ENCODE data around the gene HNMT.
"Not testable (repeated sequence)": the region's sequence is repeated elsewhere in the genome, so short reads cannot be mapped to it uniquely, and the experiment has no call there.

Gene HNMT

DNA sequence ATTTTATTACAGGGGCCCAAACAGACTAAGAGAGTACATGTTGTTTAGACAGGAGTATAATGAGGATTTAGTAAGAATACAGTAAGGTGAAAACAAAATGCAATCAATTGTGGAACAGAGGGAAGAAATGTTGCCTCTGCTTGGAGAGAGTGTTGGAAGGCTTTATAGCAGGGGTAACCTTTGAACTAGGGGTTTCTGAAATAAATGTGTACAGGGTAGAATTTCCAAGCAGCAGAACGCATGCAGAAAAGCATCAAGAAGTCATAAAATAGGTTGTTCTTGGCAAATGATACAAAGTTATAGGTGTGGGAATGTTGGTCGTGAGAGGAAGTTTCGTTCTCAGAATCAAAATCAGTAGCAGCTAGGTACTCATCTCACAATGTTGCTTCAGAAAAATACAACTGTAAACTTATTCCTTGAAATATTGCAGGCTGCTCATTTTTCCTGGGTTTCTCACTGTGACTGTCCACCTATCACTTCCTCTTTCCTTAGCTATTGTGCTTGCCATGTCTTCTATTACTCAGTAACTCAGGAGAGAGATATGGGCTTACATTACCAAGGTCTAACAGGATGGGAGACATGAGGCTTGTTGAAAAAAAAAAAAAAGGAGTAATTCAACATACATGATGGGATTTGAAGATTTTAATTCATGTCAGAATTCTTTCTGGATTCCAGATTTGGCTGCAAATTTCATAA, 17.1 kb upstream of the HNMT start:
- DNase-seq = no peak

DNA sequence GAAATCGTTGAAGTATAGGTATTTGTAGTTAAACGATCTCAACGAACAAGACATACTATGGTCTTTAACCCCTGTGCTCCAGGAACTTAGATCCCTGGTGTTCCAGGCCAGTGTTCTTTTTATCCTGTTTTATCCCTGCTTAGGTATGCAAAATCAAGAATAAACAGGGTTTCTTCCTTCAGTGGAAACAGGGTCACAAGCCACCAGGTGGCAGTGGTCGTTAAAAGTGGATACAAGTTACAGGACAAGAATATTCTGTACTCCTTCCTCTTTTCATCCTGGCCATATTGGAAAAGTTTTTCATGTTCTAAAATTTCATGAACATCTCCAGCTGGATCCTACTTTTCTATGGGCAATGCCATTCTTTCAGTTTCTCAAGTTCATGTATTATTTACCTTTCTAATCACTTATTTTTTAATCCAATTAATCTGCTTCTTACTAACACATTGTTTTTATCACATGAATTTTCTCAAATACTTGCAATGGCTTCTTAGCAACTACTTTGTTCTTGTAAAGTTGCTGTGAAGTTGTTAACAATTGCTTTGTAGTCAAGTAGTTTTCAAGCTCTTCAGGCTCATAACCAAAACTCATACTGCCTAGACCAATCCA, 16.4 kb upstream of the HNMT start:
- peak; percentile 66 for DNase-seq

DNA sequence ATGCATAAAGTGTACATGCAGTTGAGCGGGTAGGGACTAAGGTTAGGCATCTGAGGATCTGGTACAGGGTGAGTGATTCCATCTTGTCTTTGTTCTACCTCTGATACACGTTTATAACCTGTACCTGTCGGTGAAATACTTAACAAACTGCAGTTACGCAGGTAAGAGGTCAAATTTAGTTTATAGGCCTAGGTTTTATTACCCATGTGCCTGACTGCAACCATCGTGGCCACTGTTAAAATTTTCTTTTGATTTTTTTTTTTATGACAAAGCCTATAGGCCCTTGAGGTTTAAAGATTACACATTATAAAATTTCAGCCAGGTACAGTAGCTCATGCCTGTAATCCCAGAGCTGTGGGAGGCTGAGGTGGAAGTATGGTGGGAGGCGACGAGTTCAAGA, 15.4 kb upstream of the HNMT start:
- no peak for DNase-seq

DNA sequence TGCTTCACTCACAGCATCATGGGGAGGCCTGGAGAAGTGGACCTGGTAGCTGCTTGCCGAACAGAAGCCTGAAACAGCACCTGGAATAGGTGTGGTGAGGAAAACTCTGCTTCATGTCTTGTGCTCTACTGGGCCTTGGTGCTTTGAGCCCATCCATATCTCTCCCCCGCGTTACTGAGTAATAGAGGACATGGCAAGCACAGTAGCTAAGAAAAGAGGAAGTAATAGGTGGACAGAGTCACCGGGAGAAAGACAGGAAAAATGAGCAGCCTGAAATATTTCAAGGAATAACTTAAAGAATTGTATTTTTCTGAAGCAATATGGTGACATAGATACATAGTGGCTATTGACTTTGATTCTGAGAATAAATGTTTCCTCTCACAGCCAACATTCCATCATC, 14.0 kb upstream of the HNMT start:
- DNase-seq = no peak

DNA sequence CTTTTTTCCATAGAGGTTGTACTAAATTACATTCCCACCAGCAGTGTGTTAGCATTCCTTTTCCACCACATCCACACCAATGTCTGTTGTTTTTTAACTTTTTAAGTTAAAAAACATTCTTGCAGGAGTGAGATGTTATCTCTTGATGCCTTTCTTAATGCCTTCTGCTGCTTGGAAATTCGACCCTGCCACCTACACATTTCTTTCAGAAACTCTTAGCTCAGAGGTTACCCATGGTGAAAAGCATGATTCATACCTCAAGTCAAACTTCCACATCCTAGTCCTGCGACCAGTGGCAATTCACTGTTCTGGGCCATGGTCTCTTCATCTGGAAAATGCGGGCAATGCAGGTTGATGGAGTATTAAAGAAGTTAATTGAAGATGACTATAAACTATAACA, 12.7 kb upstream of the HNMT start:
- no peak for DNase-seq

DNA sequence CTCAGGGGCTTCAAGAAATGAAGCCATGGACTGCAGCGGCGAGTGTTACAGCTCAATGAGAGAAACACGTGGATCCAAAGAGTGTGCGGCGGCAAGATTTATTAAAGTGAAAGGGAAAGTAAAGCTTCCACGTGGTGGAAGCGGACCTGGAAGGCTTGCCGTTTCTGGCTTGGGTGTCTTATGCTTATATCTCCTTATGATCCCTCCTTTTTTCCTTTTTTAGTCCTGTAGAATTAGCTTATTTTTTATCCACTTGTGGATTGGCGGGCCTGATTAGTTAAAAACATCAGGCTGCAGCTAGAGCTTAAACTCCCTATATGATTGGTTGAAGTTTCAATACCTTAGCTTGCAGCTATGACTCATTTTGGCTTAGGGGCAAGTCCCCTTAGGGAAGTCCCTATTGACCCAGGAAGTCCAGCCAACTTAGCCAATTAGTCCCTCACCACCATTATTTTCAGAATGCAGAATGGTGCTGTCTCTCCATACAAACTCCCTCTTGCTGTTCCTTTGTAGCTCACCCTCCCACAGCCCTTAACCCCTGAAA, 11.6 kb upstream of the HNMT start:
- no peak for DNase-seq

DNA sequence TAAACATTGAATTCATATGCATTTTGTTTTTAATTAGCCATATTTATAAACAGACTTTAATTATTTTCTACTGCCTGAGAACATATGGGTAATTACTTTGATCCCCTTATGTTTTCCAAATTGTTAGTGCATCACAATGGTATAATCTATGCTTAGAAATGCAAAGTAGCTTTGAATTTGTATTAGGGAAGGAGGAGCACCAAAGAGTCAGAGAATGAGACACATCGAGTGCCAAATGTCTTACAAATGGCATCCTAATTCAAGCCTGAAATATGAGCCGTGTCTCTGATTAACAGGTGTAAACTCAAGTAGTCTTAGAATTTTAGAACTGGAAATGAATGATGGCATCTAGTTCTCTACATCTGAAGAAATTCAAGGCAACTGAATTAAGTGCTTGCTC, 8.7 kb upstream of the HNMT start:
- DNase-seq = no peak

DNA sequence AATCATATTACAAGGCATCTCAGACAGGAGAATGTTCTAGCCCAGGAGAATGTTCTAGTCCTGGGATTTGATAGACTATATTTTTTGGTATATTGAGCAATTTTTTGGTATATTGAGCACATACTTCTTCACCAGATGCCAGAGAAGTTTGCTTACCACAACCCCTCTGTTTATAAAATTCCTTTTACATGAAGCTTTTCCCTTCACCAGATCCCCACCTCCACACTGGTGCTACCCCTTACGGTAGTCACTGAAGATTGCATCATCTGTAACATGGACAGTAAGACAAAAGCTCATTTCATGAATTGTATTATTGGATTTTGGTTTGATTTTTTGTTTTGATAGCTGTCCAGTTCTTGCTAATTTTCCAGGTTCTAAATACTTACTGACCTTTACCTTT, 7.2 kb upstream of the HNMT start:
- DNase-seq = no peak

DNA sequence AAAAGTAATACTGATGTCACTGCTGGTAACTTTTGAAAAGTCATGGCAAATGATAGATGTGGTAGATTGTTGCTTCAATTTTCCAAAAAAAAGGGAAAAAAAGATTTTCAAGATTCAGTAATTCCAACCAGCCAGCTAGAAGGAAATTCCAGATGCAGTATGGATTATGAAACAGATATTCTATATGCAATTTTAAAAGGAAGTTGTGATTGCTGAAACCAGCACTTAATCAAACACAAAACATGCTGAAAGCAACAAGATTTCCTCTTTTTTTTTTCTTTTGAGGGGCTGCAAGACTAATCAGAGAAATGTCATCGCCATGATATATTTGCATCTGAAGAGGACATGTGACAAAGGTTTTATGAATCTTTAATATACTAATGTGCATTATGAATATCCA, 5.1 kb upstream of the HNMT start:
- DNase-seq = no peak

DNA sequence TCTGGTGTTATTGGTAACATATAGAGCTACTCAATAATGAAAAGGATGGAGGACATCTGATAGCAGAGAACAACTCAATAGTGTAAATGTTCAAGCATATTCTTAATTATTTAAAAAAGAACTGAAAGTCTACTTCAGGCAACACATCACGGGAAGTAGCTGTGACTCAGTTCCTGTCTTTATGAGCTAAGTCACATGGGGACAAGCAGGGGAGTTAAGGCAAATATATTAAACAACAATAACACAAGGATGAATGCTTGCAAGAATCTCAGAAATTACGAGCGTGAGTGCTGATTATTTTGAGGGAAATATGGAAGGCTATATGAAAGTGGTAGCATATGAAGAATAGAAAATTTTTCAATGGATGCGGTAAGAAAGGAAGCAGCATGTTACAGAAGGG, 4.0 kb upstream of the HNMT start:
- DNase-seq = no peak

DNA sequence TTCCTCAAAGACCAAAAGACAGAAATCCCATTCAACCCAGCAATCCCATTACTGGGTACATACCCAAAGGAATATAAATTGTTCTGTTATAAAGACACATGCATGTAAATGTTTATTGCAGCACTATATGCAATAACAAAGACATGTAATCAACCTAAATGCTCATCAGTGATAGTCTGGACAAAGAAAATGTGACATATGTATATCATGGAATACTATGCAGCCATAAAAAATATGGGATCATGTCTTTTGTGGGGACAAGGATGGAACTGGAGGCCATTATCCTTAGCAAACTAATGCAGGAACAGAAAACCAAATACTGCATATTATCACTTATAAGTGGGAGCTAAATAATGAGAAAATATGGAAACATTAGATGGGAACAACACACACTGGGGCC, 2.7 kb upstream of the HNMT start:
- DNase-seq = no peak

DNA sequence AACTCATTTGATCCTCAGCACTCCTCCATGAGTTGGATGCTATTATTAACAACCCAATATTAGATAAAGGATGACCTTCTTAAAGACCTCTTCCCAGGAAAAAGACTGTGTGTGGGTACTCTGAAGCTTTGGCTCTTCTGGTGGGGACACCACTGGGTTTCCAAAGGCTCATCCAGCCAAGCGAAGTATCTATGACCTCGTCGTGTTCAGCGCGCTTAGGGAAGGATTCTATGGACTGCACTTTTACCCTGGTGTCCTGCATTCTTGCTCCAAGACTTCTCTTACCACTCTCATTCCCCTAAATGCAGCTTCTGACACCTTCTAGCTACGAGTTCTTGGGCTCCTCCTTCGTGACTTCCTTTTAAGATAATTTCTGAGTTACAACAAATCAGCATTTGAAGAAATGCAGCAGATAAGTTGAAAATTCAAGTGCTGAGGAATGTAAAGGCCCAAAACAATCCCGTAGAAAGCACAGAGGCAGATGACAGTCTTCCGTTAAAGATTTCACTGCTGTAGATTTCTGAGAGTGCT, 673 bp upstream of the HNMT start:
- DNase-seq = no peak

DNA sequence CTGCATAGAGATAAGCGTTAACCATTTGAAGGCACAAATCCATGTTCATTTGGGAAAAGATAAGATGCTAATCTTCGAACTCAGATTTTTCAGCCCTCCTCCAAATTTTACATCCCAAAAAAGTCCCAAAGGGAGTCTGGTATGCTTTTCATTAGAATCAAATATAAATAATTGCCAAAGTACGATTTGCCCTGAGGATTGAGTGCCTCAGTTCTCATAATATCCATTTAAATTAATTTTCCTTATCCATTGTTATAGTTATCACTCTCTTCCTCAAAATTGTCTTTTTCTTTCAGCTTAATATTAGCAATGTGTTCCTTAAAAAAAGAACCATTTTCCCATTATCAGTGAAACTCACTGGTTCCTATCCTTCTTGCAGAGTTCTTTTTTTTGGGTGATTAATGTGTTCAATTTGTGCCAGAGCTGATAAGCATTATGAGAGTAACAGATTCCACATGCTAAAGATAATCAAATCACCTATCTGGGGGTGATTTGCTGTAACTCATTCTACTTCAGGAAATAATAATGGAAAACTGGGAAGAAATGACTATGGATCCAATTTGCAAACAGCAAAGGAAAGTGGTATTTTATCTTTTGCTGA, 686 bp downstream of the HNMT start:
- DNase-seq = no peak

DNA sequence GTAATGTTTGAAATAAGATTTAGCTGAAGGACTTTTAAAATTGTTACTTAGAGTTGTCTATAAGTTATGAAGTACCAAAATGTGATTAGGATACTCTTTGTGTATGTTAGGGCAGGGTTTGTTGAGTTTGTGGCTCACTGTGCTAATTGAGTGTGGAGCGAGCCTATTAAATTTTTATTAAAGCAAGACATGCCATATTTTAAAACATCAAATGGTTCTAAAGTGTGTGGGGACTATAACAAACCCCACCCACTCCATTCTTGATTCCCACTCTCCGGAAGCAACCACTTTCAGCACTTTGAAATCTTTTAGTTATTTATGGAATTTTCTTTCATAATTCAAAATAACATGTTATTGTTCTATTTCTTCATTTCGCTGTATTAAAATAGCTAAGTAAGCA, 1.8 kb downstream of the HNMT start:
- DNase-seq = no peak

DNA sequence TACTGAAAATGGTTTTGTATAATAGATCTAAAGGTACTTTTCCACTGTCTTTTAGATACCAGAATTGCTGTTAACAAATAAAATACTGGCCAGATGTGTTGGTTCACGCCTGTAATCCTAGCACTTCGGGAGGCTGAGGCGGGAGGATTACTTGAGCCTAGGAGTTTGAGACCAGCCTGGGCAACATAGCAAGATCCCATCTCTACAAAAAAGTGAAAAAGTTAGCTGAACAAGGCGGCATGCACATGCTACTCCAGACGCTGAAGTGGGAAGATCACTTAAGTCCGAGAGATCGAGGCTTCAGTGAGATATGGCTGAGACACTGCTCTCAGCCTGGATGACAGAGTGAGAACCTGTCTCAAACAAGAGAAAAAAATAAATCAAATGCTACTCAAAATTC, 2.8 kb downstream of the HNMT start:
- DNase-seq = no peak

DNA sequence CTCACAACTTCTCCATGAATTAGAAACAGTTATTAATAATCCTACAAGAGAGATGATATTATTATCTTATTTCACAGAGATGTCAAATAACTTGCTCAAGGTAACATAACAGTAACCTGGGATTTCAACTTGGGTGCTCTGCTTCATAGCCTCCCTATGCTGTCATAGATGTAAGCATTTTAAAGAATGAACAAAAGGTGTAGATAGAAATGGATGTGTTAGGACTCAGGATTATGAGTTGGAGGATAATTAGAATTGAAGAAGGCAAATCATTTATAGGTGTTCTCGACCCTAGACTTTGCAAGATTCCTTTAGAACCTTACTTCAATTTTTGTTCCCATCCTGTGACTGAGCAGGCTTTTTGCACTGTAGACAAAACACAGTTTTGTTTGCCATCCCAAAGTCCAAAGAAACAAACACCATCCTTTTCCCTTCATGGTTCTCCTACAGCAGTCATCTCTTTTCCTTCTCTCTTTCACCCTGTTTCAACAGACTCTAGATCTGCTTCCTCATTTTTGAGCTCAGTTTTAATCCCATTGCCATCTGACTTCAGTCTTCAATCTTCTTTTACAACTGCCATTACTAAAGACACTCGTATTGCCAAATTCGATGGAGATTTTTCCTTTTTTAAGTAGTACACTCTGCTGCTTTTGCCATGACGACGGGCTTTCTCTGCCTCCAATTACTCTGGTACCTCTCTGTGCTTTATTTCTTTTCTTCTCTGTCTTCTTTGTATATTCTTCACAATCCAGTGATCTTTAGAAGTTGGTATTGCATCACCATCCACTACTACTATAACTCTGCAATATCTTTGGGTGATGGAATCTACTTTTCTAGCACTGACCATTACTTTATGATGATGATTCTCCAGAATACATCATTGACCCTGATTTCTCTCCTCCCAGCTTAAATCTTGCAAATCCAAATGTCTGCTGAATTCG, 4.5 kb downstream of the HNMT start:
- DNase-seq = no peak

DNA sequence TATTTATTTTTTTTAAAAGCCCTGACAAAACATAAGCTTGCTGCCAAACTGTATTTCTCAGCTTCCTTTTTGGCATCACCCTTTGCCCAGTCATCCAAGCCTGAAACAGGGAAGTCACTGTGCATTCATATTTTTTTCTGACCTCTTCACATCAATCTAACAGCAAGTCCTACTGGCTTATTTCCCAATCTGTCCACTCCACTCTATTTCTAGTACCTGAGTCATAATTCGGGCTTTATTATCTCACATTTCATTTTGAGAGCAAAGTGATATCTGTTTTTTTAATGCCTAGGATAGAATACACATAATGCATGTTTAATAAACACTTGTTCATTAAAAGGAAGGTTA, 5.1 kb downstream of the HNMT start:
- no peak for DNase-seq

DNA sequence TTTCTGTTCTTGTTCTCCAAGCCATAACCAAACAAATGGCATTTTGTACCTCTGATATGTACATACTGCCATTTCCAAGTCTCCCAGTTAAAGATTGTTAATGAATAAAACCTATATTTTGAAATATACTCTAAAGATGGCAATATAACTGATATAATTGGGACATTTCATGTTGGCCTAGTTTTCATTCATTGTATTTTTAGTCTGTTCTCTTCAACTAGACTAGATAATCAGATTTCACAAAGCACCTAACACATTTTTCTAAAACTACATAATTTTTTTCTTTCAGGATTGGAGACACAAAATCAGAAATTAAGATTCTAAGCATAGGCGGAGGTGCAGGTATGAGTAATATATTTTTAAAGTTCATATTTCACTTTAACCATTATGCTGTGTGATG, 5.6 kb downstream of the HNMT start:
- DNase-seq = no peak

DNA sequence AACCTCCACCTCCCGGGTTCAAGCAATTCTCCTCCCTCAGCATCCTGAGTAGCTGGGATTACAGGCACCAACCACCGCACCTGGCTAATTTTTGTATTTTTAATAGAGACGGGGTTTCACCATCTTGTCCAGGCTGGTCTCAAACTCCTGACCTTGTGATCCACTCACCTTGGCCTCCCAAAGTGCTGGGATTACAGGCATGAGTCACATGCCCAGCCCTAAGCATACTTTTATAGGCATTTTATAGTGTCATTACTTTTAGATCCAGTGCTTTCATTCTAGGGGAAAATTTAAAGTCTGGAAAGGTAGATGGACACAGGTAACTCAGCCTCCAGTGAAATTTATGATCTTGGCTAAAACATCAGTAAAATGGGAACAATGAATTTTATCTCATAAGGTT, 7.0 kb downstream of the HNMT start:
- not testable (repeated sequence) for DNase-seq

DNA sequence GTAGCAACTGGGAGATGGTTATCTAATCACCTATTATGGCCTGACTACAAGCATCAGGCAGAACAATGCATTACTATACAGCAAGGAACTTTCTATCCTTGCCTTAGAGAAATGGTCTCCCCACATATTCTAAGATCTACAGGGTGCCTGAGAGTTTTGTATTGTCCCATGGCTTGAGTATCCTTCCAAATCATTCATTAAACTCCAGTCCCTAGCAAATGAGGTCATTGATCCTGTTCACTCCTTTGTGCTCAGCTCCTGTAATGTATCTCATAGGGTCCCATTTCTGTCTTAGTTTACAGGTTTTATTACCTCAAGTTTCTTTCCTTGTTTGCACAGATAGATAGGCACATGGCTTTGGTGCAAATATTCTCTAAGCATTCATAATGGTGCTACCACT, 9.0 kb downstream of the HNMT start:
- no peak for DNase-seq

DNA sequence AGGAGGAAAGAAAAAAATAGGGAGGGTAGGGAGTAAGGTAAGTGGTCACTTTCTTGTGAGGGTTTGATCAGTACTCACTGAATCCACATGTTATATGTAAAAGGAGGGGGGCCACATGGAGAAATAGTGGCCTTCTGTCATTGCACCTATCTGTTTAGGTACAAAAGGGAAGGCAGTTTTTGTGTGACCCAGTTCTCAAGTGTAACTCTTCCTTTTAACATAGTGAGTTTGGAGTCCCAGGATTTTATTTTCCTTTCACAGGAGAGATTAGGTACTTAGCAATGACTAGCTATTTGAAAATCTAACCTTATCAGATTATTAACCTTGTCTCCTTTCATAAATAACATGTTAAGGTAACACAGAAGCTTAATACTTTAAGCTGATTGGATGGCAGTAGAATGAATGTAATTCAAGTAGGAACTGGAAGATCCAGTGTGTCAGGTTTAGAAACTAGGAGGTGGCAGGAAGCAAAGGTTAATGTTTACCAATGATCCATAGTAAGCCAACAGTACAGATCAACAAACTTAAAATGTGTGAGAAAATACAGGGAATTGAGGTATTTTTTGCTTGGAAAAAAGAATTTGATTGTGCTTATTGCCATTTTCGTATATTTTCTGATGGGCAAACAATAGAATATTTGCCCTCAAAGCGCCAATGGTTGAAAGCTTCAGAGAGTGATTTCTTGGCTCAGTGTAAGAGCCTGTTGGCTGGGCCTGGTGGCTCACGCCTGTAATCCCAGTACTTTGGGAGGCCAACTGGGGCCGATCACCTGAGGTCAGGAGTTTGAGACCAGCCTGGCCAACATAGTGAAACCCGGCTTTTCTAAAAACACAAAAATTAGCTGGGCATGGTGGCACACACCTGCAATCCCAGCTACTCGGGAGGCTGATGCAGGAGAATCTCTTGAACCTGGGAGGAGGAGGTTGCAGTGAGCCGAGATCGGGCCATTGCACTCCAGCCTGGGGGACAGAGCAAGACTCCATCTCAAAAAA, 11.3 kb downstream of the HNMT start:
- no peak for DNase-seq

DNA sequence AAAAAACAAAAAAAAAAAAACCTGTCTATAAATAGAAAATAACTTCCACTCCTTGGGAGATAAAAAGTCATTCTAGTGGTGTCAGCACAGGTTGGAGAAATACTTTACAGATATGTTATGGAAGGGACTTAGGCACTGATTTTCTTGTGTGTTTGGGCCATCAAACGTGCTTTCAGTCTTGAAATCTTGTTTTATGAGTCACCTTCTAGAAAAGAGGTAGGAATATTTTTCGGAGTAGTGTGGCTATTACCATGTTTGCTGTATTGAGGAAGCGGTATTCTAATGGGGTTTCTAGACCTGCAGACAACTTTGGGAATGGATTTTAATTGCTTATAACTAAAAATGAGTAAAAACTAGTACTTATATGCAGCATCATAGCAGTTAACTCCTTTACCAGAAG, 12.0 kb downstream of the HNMT start:
- DNase-seq = no peak
